CD4-positive, alpha-beta T cell (primary cell): Measurements from ENCODE around the gene RPS23. TPM values are rescaled to one million over a fixed set of nuclear protein-coding genes. Genes with fewer than 3 reads are reported as not detected.
"Not testable (repeated sequence)": the region's sequence is repeated elsewhere in the genome, so short reads cannot be mapped to it uniquely, and the experiment has no call there.

Experiments used
- ATAC-seq: fragments of 200-7000 bp; cut with Tn5 transposase; one replicate; pipeline ENCODE4 v1.10.0; 2022; ENCODE audit warnings: mild to moderate bottlenecking; ENCODE audit not compliant: poor library complexity
- CTCF ChIA-PET: fragments of 350-600 bp; sonication (Branson Sonifier 250); formaldehyde crosslinking; loops from one replicate; lab custom pipeline; 2021; ENCODE audit warnings: antibody characterized with exemption, inconsistent platforms; lab: Charles Lee
- POLR2A ChIA-PET: fragments of 350-600 bp; sonication (Branson Sonifier 250); formaldehyde crosslinking; loops from one replicate; lab custom pipeline; 2021; ENCODE audit warnings: antibody characterized with exemption, inconsistent platforms; lab: Charles Lee
- DNase-seq, 14 experiments: peaks; one replicate each; pipeline ENCODE4 v3.0.0-alpha.2; 2013 to 2020; ENCODE audit warnings: mixed read lengths in 2 of 14
- H3K27ac ChIP-seq, 2 donors: one replicate each; pipeline versions ENCODE4 v1.5.1 to v1.7.0; 2013; ENCODE audit warnings: low read length in 2 of 2, low read depth in 1 of 2, mild to moderate bottlenecking in 1 of 2
- H3K27me3 ChIP-seq, 2 experiments: 1 replicate in 1 of 2; 2 replicates in 1 of 2; pipeline versions ENCODE4 v1.6.1 to v1.7.0; 2013; ENCODE audit warnings: low read length in 2 of 2, control low read depth in 1 of 2, mild to moderate bottlenecking in 1 of 2, moderate library complexity in 1 of 2; ENCODE audit not compliant: insufficient read depth in 2 of 2, control insufficient read depth in 1 of 2
- H3K36me3 ChIP-seq: one replicate; pipeline ENCODE4 v1.6.1; 2013; ENCODE audit warnings: low read length, control low read depth; ENCODE audit not compliant: insufficient read depth
- H3K4me1 ChIP-seq: one replicate; pipeline ENCODE4 v1.6.1; 2013; ENCODE audit warnings: low read length, control low read depth; ENCODE audit not compliant: insufficient read depth
- H3K4me3 ChIP-seq: one replicate; pipeline ENCODE4 v1.5.1; 2013; ENCODE audit warnings: mild to moderate bottlenecking, low read length, moderate library complexity
- H3K9me3 ChIP-seq, 2 experiments: 1 replicate in 1 of 2; 2 replicates in 1 of 2; pipeline versions ENCODE4 v1.6.1 to v1.7.0; 2013; ENCODE audit warnings: low read length in 2 of 2, mild to moderate bottlenecking in 2 of 2, control low read depth in 1 of 2, moderate library complexity in 1 of 2; ENCODE audit not compliant: control insufficient read depth in 1 of 2, insufficient read depth in 1 of 2
- H3K27ac Mint-ChIP-seq: one replicate; pipeline ENCODE4 v1.8.0; 2020; ENCODE audit warnings: mixed read lengths
- H3K27me3 Mint-ChIP-seq: one replicate; pipeline ENCODE4 v1.8.0; 2021; ENCODE audit warnings: mixed read lengths
- H3K36me3 Mint-ChIP-seq: one replicate; pipeline ENCODE4 v1.8.0; 2021; ENCODE audit warnings: low read depth, mixed read lengths
- H3K4me1 Mint-ChIP-seq: one replicate; pipeline ENCODE4 v1.8.0; 2021; ENCODE audit warnings: low read depth, mixed read lengths
- H3K4me3 Mint-ChIP-seq: one replicate; pipeline ENCODE4 v1.8.0; 2020; ENCODE audit warnings: mild to moderate bottlenecking, mixed read lengths
- H3K9me3 Mint-ChIP-seq: one replicate; pipeline ENCODE4 v1.8.0; 2020; ENCODE audit warnings: mixed read lengths
- CTCF ChIP-seq: fragments of 200-600 bp; IDR thresholded peaks from one replicate; pipeline ENCODE4 v1.8.0; 2022; ENCODE audit warnings: antibody characterized with exemption, mild to moderate bottlenecking
- intact Hi-C, 2 experiments: fragments of 100-400 bp; cut with DNase I in 1 of 2; cut with micrococcal nuclease in 1 of 2; formaldehyde crosslinking; loops; one replicate each; pipeline versions ENCODE4 v1.15.1 to v1.9.0; 2023 to 2025; cut with DNase I, micrococcal nuclease
- total RNA-seq, 174 experiments: library from RNA in 2 of 174; stranded (reverse) in 2 of 174; gene quantifications; one replicate each; pipeline ENCODE4 v1.2.3 and lab custom pipeline; 2021 to 2026

Gene RPS23
- total RNA-seq, 2 experiments from 2014 or later = 4,190 to 4,212 TPM

- peak in 1 of 14 experiments; percentile 16 for DNase-seq
- no peak overlapping the region for H3K4me3 ChIP-seq
- ChIA-PET POLR2A (interaction anchor here (1.0 kb wide), 1 partner anchor 11 kb away, joined by 3 read pairs; no protein-coding TSS in a partner anchor), CTCF (no interaction called here)
- no peak for ATAC-seq
- H3K36me3 ChIP-seq = peaks cover 37% of the 10 kb centered on the region
- Mint-ChIP-seq H3K27ac (no peak overlapping the region), H3K27me3 (no peaks in the 10 kb centered on the region), H3K9me3 (no peaks in the 10 kb centered on the region), H3K4me1 (peaks cover 33% of the 10 kb centered on the region), H3K36me3 (peaks cover 71% of the 10 kb centered on the region), H3K4me3 (peak overlapping the region; percentile 65)
- no peak for TF ChIP-seq CTCF
- H3K27ac ChIP-seq = no peak overlapping the region
- H3K27me3 ChIP-seq = no peaks in the 10 kb centered on the region
- H3K4me1 ChIP-seq = peaks cover 18% of the 10 kb centered on the region
- no peaks in the 10 kb centered on the region for H3K9me3 ChIP-seq
- intact Hi-C loops = loop anchor here in 1 of 2 experiments (5.0 to 10.0 kb wide), 6 partner anchors 302 to 1617 kb away; partner anchors contain the start of genes ATG10, SSBP2, TMEM167A and XRCC4
These were observed 3.6 kb downstream of the RPS23 start for GRCh38 chr5:82274343-82275211.

GRCh38 chr5:82273426-82273825 lies 4.7 kb downstream of the RPS23 start:
- ATAC-seq, H3K27ac ChIP-seq, H3K4me3 Mint-ChIP-seq, POLR2A ChIA-PET, H3K9me3 Mint-ChIP-seq, H3K27me3 ChIP-seq, H3K27me3 Mint-ChIP-seq, DNase-seq, H3K4me3 ChIP-seq, CTCF ChIA-PET, H3K9me3 ChIP-seq: not testable (repeated sequence)
- intact Hi-C loops = loop anchor here in 1 of 2 experiments (10.0 kb wide), 1 partner anchor 519 kb away; the partner anchor contains the start of gene SSBP2
- H3K4me1 Mint-ChIP-seq = peaks cover 29% of the 10 kb centered on the region
- H3K36me3 ChIP-seq = peaks cover 40% of the 10 kb centered on the region
- H3K27ac Mint-ChIP-seq = peak overlapping the region; percentile 30
- peaks cover 12% of the 10 kb centered on the region for H3K4me1 ChIP-seq
- peaks cover 77% of the 10 kb centered on the region for H3K36me3 Mint-ChIP-seq

- H3K27ac ChIP-seq, H3K9me3 ChIP-seq, POLR2A ChIA-PET, ATAC-seq, DNase-seq, H3K9me3 Mint-ChIP-seq, H3K27me3 ChIP-seq, H3K27me3 Mint-ChIP-seq, CTCF ChIA-PET, H3K4me3 ChIP-seq: not testable (repeated sequence)
- Histone ChIP-seq H3K36me3 (peaks cover 40% of the 10 kb centered on the region), H3K4me1 (peaks cover 12% of the 10 kb centered on the region)
- H3K36me3 Mint-ChIP-seq = peaks cover 72% of the 10 kb centered on the region
- H3K4me3 Mint-ChIP-seq = peak overlapping the region; percentile 20
- intact Hi-C loops = loop anchor here in 1 of 2 experiments (10.0 kb wide), 1 partner anchor 518 kb away; the partner anchor contains the start of gene SSBP2
- H3K27ac Mint-ChIP-seq = peak overlapping the region; percentile 30
- peaks cover 26% of the 10 kb centered on the region for H3K4me1 Mint-ChIP-seq
These were observed 5.4 kb downstream of the RPS23 start for GRCh38 chr5:82272571-82273356.

GRCh38 chr5:82269363-82269762 lies 8.8 kb downstream of the RPS23 start:
- H3K4me1 ChIP-seq, H3K27me3 Mint-ChIP-seq, H3K27ac Mint-ChIP-seq, H3K4me1 Mint-ChIP-seq, H3K9me3 ChIP-seq, H3K27ac ChIP-seq, CTCF ChIA-PET, H3K9me3 Mint-ChIP-seq, POLR2A ChIA-PET, intact Hi-C loops, H3K4me3 Mint-ChIP-seq, H3K27me3 ChIP-seq, H3K4me3 ChIP-seq, DNase-seq, ATAC-seq: not testable (repeated sequence)
- H3K36me3 Mint-ChIP-seq = peaks cover 50% of the 10 kb centered on the region
- peaks cover 14% of the 10 kb centered on the region for H3K36me3 ChIP-seq

GRCh38 chr5:82267297-82267933 lies 10.7 kb downstream of the RPS23 start:
- H3K27ac Mint-ChIP-seq, CTCF ChIA-PET, ATAC-seq, DNase-seq, H3K27ac ChIP-seq, H3K4me1 Mint-ChIP-seq, H3K4me3 ChIP-seq, POLR2A ChIA-PET, intact Hi-C loops, H3K4me1 ChIP-seq, H3K9me3 ChIP-seq, H3K36me3 ChIP-seq, H3K27me3 Mint-ChIP-seq, H3K4me3 Mint-ChIP-seq, H3K27me3 ChIP-seq, H3K9me3 Mint-ChIP-seq: not testable (repeated sequence)
- peaks cover 32% of the 10 kb centered on the region for H3K36me3 Mint-ChIP-seq
